GM20000 (cell line): ENCODE results near the gene FHAD1.

Source experiments
- DNase-seq: peaks from one replicate; pipeline ENCODE4 v3.0.0; 2012; ENCODE audit warnings: low spot score
- CTCF ChIP-seq: IDR thresholded peaks from 2 replicates; pipeline ENCODE4 v1.5.1; 2012; ENCODE audit warnings: mild to moderate bottlenecking, control low read depth; ENCODE audit errors: extremely low read depth, missing control alignments

FHAD1 gene

GRCh38 chr1:15397236-15397635 is 150.2 kb downstream of the FHAD1 start:
- TF ChIP-seq CTCF: no peak
- no peak for DNase-seq

DNA sequence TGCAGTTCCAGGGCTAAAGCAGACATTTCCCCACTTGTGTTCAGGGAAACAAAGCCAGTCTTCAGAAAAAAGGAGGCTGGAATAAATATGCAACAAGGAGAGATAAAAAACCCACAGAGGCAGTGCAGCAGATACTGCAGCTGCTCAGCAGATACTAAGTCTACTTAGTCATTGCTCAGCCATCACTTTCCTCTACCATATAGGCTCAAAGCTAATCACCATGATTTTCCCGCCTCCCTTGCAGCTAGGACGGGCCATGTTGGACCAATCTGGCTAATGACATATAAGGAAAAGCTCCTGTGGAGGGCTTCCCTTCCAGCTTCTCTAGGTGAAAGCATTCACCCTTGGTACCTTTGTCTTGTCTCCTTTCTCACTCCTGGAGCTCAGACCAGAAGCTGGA is 152.7 kb downstream of the FHAD1 start:
- no peak for TF ChIP-seq CTCF
- DNase-seq: no peak

DNA sequence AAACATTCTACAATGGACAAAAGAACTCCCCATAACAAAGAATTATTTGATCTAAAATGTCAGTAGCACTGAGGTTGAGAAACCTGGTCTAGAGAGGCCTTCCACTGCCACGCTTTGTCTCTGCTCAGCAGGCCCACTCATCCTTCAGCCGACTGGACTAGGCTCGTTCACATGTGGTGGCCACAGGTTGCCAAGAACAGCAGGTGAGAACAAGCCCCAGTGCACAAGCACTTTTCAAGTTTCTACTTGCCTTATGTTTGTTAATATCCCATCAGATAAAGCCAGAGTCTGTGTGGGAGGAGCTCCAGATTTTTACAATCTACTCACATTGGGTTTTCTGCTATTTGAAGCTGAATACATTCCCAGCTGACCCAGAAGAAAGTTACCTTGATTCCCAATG is 153.6 kb downstream of the FHAD1 start:
- no peak for DNase-seq
- TF ChIP-seq CTCF: no peak

- no peak for TF ChIP-seq CTCF
- no peak for DNase-seq
Observed at GRCh38 chr1:15401391-15402055, 154.5 kb downstream of the FHAD1 start.

- no peak for DNase-seq
- no peak for TF ChIP-seq CTCF
Observed at GRCh38 chr1:15402809-15403450, 155.9 kb downstream of the FHAD1 start.

GRCh38 chr1:15403962-15404580 is 157.0 kb downstream of the FHAD1 start:
- TF ChIP-seq CTCF: no peak
- no peak for DNase-seq

- no peak for DNase-seq
- no peak for TF ChIP-seq CTCF
Observed at GRCh38 chr1:15405106-15405850, 158.3 kb downstream of the FHAD1 start.
